Keratinocyte (primary cell): ENCODE measurements around the gene NXPH4.

ENCODE experiments used
- EZH2 ChIP-seq: IDR thresholded peaks from one replicate; pipeline ENCODE4 v1.6.1; 2012; ENCODE audit warnings: inconsistent platforms, mild to moderate bottlenecking, low read length, moderate library complexity
- TF ChIP-seq, protein P1 (sequence below), 3 experiments: IDR thresholded peaks in 1 of 3; conservative IDR thresholded peaks in 1 of 3; optimal IDR thresholded peaks in 1 of 3; 2 replicates in 2 of 3; 3 replicates in 1 of 3; pipeline versions ENCODE3 to v1.5.1; 2011; ENCODE audit warnings: low read length in 3 of 3, mild to moderate bottlenecking in 3 of 3, moderate library complexity in 2 of 3, control low read depth in 1 of 3, inconsistent platforms in 1 of 3; ENCODE audit not compliant: insufficient read depth in 2 of 3; ENCODE audit errors: extremely low read depth in 1 of 3

DNA sequence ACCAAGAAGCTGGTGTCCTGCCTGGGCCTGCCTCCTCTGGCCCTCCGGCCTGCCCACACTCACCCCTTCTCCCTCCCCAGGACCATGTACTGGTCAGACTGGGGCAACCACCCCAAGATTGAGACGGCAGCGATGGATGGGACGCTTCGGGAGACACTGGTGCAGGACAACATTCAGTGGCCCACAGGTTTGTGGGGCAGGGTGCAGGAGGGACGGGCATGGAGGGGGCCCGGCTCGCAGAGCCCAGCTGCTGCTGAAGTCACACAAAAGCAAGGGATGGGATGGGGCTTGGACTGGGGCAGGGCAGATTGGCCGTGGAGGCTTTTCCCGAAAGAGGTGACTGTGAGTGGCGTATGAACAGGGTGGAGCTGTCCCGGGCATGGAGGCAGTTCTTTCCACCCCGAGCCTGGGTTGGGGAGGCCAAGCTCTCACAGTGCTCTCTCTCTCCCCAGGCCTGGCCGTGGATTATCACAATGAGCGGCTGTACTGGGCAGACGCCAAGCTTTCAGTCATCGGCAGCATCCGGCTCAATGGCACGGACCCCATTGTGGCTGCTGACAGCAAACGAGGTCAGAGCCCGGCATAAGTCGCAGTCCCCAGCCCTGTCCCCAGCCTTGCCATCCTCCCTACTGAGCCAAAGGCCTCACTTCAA lies 7.8 kb upstream of the NXPH4 start:
- TF ChIP-seq, protein P1, sequence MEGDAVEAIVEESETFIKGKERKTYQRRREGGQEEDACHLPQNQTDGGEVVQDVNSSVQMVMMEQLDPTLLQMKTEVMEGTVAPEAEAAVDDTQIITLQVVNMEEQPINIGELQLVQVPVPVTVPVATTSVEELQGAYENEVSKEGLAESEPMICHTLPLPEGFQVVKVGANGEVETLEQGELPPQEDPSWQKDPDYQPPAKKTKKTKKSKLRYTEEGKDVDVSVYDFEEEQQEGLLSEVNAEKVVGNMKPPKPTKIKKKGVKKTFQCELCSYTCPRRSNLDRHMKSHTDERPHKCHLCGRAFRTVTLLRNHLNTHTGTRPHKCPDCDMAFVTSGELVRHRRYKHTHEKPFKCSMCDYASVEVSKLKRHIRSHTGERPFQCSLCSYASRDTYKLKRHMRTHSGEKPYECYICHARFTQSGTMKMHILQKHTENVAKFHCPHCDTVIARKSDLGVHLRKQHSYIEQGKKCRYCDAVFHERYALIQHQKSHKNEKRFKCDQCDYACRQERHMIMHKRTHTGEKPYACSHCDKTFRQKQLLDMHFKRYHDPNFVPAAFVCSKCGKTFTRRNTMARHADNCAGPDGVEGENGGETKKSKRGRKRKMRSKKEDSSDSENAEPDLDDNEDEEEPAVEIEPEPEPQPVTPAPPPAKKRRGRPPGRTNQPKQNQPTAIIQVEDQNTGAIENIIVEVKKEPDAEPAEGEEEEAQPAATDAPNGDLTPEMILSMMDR (optimal IDR thresholded peaks at IDR 0.05 in 1 of 3, IDR thresholded peaks at IDR 0.05 in 1 of 3, conservative IDR thresholded peaks at IDR 0.05 in 1 of 3; ENCODE audit: extremely low read depth in 1 of 3, insufficient read depth in 2 of 3, low read length in 3 of 3) = no peak
- TF ChIP-seq EZH2 = no peak
